GM23338 (cell line): Measurements from ENCODE around the gene CCNY. TPM values are rescaled to one million over a fixed set of nuclear protein-coding genes. Genes with fewer than 3 reads are reported as not detected.

Experiments used
- CREB1 ChIP-seq: fragments of 250-450 bp; sonication (Bioruptor Pico); IDR thresholded peaks from 2 replicates; pipeline ENCODE4 v1.5.0; 2020; ENCODE audit warnings: low read depth, mild to moderate bottlenecking, moderate library complexity
- EZH2phosphoT487 ChIP-seq: fragments of 200-600 bp; sonication (generic); IDR thresholded peaks from one replicate; pipeline ENCODE4 v1.8.1; 2018; ENCODE audit warnings: antibody characterized with exemption; ENCODE audit not compliant: unreplicated experiment
- JUNB ChIP-seq: IDR thresholded peaks from one replicate; pipeline ENCODE4 v1.6.1; 2016; ENCODE audit warnings: antibody characterized with exemption; ENCODE audit not compliant: unreplicated experiment
- STAT1 ChIP-seq: IDR thresholded peaks from one replicate; pipeline ENCODE4 v1.6.1; 2016; ENCODE audit warnings: antibody characterized with exemption; ENCODE audit not compliant: unreplicated experiment
- ZNF114 ChIP-seq: fragments of 250-450 bp; sonication (Bioruptor Pico); IDR thresholded peaks from 2 replicates; pipeline ENCODE4 v1.5.0; 2020; ENCODE audit warnings: mild to moderate bottlenecking, moderate library complexity
- ZNF331 ChIP-seq: fragments of 250-450 bp; sonication (Bioruptor Pico); IDR thresholded peaks from 2 replicates; pipeline ENCODE4 v1.5.0; 2020; ENCODE audit warnings: low read depth, mild to moderate bottlenecking, moderate library complexity
- polyA plus RNA-seq: library from polyadenylated mRNA; unstranded; fragments of >200 nt; fragmentation: Nextera tagmentation; extraction: Ambion mirVana; gene quantifications from 2 replicates; pipeline ENCODE4 v1.2.1, GENCODE V29; 2016
- total RNA-seq: library from RNA; depleted of rRNA; stranded (reverse); fragments of >200 nt; shearing (Covaris generic); gene quantifications from 2 replicates; pipeline ENCODE4 v1.2.3, GENCODE V29; 2014
- TF ChIP-seq, protein P1 (sequence below): fragments of 250-450 bp; sonication (Bioruptor Pico); IDR thresholded peaks from 2 replicates; pipeline ENCODE4 v1.5.0; 2020; ENCODE audit warnings: mild to moderate bottlenecking, moderate library complexity
- TF ChIP-seq, protein P2 (sequence below), 2 experiments: fragments of 200-600 bp in 1 of 2; sonication (generic) in 1 of 2; conservative IDR thresholded peaks; 2 replicates each; pipeline versions ENCODE4 v1.5.1 to v1.6.1; 2016 to 2017; ENCODE audit warnings: antibody characterized with exemption in 2 of 2, low read depth in 2 of 2, mild to moderate bottlenecking in 2 of 2, moderate library complexity in 1 of 2

CCNY gene
- total and polyA plus RNA-seq, 2 experiments from 2014 or later = 14.2 to 29.0 TPM

DNA sequence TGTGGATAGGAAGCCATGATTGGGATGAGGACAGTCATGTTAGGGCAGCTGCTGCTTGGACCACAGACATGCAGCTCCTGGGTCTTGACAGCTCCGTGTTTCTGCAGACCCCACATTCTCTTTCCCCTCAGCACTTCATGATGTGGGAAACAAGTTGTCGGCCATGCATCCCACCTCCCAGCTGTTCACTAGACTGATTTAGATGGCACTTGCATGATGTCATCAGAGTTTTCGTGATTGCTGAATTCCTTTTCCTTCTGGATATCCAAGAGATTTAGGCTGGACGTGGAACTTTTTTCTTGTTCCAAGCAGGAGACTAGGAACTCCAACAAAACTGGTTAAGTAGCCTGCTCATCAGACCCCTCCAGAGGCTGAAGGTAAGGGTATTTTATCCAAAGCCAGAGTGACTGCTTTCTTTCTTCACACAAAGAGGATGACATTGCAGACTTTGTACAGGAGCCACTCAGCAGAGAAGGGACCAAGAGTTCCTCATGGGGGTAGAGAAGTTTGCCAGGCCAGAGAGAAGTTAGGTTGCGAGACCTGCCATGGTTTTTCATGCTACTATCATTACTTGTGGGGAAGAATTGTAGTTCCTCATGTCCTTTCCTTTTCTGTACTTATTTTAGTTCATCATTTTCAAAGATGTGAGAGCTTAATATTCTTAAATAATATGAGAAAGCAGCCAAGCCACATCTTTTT lies 151.2 kb downstream of the CCNY start (continued):
- TF ChIP-seq, protein P1, sequence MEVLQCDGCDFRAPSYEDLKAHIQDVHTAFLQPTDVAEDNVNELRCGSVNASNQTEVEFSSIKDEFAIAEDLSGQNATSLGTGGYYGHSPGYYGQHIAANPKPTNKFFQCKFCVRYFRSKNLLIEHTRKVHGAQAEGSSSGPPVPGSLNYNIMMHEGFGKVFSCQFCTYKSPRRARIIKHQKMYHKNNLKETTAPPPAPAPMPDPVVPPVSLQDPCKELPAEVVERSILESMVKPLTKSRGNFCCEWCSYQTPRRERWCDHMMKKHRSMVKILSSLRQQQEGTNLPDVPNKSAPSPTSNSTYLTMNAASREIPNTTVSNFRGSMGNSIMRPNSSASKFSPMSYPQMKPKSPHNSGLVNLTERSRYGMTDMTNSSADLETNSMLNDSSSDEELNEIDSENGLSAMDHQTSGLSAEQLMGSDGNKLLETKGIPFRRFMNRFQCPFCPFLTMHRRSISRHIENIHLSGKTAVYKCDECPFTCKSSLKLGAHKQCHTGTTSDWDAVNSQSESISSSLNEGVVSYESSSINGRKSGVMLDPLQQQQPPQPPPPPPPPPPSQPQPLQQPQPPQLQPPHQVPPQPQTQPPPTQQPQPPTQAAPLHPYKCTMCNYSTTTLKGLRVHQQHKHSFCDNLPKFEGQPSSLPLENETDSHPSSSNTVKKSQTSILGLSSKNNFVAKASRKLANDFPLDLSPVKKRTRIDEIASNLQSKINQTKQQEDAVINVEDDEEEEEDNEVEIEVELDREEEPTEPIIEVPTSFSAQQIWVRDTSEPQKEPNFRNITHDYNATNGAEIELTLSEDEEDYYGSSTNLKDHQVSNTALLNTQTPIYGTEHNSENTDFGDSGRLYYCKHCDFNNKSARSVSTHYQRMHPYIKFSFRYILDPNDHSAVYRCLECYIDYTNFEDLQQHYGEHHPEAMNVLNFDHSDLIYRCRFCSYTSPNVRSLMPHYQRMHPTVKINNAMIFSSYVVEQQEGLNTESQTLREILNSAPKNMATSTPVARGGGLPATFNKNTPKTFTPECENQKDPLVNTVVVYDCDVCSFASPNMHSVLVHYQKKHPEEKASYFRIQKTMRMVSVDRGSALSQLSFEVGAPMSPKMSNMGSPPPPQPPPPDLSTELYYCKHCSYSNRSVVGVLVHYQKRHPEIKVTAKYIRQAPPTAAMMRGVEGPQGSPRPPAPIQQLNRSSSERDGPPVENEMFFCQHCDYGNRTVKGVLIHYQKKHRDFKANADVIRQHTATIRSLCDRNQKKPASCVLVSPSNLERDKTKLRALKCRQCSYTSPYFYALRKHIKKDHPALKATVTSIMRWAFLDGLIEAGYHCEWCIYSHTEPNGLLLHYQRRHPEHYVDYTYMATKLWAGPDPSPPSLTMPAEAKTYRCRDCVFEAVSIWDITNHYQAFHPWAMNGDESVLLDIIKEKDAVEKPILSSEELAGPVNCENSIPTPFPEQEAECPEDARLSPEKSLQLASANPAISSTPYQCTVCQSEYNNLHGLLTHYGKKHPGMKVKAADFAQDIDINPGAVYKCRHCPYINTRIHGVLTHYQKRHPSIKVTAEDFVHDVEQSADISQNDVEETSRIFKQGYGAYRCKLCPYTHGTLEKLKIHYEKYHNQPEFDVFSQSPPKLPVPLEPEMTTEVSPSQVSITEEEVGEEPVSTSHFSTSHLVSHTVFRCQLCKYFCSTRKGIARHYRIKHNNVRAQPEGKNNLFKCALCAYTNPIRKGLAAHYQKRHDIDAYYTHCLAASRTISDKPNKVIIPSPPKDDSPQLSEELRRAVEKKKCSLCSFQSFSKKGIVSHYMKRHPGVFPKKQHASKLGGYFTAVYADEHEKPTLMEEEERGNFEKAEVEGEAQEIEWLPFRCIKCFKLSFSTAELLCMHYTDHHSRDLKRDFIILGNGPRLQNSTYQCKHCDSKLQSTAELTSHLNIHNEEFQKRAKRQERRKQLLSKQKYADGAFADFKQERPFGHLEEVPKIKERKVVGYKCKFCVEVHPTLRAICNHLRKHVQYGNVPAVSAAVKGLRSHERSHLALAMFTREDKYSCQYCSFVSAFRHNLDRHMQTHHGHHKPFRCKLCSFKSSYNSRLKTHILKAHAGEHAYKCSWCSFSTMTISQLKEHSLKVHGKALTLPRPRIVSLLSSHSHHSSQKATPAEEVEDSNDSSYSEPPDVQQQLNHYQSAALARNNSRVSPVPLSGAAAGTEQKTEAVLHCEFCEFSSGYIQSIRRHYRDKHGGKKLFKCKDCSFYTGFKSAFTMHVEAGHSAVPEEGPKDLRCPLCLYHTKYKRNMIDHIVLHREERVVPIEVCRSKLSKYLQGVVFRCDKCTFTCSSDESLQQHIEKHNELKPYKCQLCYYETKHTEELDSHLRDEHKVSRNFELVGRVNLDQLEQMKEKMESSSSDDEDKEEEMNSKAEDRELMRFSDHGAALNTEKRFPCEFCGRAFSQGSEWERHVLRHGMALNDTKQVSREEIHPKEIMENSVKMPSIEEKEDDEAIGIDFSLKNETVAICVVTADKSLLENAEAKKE (CRISPR knock-in tag) = no peak
- no peak for TF ChIP-seq CREB1 (CRISPR knock-in tag)
- TF ChIP-seq EZH2phosphoT487 = no peak
- no peak for TF ChIP-seq JUNB
- TF ChIP-seq ZNF331 = no peak
- no peak for TF ChIP-seq STAT1
- TF ChIP-seq, protein P2, sequence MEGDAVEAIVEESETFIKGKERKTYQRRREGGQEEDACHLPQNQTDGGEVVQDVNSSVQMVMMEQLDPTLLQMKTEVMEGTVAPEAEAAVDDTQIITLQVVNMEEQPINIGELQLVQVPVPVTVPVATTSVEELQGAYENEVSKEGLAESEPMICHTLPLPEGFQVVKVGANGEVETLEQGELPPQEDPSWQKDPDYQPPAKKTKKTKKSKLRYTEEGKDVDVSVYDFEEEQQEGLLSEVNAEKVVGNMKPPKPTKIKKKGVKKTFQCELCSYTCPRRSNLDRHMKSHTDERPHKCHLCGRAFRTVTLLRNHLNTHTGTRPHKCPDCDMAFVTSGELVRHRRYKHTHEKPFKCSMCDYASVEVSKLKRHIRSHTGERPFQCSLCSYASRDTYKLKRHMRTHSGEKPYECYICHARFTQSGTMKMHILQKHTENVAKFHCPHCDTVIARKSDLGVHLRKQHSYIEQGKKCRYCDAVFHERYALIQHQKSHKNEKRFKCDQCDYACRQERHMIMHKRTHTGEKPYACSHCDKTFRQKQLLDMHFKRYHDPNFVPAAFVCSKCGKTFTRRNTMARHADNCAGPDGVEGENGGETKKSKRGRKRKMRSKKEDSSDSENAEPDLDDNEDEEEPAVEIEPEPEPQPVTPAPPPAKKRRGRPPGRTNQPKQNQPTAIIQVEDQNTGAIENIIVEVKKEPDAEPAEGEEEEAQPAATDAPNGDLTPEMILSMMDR (conservative IDR thresholded peaks at IDR 0.05; ENCODE audit: low read depth in 2 of 2) = no peak
- TF ChIP-seq ZNF114 (CRISPR knock-in tag) = no peak
